ENCODE data around the gene DEPDC5.

Gene DEPDC5

DNA sequence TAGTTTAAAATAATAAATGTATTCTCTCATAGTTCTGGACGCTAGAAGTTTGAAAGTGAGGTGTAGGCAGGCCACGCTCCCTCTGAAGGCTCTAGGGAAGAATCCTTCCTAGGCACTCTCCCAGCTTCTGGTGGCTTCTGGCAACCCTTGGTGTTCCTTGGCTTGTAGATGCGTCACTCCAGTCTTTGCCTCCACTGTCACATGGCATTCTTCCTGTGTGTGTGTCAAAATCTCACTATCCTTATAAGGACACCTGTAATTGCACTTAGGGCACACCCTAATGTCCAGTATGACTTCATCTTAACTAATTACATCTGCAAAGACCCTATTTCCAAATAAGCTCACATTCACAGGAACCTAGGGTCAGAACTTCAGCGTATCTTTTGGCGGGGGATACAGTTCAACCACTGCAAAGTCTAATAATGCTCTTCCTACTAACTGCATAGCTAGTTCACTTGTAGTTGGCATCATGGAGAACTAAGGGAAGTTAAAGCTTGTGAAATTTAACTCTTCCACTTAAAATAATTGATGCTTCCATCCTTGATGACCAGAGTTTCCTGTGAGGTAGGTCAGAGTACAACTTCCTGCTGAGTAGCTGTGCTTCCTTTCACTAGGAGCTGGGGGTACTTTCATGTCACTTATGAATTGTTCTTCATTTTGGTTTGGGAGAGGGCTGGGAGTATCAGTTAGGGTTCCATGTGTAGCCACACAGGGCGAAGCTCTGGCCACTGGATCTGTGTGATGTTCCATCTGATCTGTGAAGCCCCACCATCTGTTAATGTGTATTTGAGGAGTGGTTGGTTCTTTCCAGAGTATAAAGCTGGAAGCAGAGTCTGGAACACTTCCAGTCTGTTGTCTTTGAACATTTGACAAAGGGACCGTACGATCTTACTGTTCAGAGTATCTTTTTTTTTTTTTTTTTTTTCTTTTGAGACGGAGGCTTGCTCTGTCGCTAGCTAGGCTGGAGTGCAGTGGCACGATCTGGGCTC, 201.0 kb downstream of the DEPDC5 start:
- DNase-seq: no peak

DNA sequence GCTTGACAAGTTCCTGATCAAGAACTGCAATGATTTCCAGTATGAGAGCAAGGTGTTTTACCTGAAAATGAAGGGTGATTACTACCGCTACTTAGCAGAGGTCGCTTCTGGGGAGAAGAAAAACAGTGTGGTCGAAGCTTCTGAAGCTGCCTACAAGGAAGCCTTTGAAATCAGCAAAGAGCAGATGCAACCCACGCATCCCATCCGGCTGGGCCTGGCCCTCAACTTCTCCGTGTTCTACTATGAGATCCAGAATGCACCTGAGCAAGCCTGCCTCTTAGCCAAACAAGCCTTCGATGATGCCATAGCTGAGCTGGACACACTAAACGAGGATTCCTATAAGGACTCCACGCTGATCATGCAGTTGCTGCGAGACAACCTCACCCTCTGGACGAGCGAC, 202.5 kb downstream of the DEPDC5 start:
- no peak for DNase-seq
